ENCODE results near the gene PTH2.
"Not testable (repeated sequence)": the region's sequence is repeated elsewhere in the genome, so short reads cannot be mapped to it uniquely, and the experiment has no call there.

The PTH2 gene

DNA sequence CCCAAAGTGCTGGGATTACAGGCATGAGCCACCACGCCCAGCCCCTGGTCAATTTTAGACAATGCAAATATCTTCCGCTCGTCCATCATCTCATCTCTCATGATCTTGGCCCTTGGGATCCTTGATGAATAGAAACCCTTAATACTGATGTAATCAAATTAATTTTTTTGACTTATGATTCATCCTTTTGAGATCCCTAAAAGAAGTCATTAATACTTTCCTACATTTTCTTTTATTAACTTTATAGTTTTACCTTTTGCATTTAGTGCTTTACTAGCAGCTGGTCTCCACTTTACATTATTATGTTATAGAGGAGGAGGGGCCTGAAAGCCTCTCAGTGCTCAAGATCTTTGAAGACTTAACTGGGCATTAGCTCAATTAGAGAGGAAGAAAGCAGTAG is 42.9 kb downstream of the PTH2 start:
- H3K9me3 ChIP-seq (ENCODE audit: control insufficient read depth, insufficient read depth, low read length) = no peaks in the 10 kb centered on the region
- no peaks in the 10 kb centered on the region for H3K4me1 ChIP-seq (ENCODE audit: insufficient read depth, low read length)
- H3K9ac ChIP-seq (ENCODE audit: low read depth, low read length) = no peak overlapping the region
- no peaks in the 10 kb centered on the region for H3K36me3 ChIP-seq (ENCODE audit: insufficient read depth, low read length)

DNA sequence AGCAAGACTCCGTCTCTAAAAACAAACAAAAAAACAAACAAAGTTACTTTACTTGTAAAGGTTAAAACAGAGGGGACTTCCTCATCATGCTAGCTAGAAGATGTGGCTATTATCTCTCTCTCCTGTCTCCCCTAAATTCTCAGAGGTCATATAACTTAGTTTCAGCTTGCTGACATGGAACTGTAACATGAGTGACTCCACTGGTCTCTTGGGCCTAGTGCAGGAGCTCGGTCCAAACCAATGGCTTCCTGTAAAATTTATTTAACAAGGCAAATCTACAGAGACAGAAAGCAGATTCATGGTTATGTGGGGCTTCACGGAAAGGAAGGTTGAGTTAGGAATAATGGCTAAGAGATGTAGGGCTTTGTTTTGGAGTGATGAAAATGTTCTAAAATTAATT is 44.7 kb downstream of the PTH2 start:
- Histone ChIP-seq H3K36me3 (ENCODE audit: insufficient read depth, low read length) (no peaks in the 10 kb centered on the region), H3K4me1 (ENCODE audit: insufficient read depth, low read length) (no peaks in the 10 kb centered on the region), H3K9me3 (ENCODE audit: control insufficient read depth, insufficient read depth, low read length) (no peaks in the 10 kb centered on the region), H3K9ac (ENCODE audit: low read depth, low read length) (no peak overlapping the region)

DNA sequence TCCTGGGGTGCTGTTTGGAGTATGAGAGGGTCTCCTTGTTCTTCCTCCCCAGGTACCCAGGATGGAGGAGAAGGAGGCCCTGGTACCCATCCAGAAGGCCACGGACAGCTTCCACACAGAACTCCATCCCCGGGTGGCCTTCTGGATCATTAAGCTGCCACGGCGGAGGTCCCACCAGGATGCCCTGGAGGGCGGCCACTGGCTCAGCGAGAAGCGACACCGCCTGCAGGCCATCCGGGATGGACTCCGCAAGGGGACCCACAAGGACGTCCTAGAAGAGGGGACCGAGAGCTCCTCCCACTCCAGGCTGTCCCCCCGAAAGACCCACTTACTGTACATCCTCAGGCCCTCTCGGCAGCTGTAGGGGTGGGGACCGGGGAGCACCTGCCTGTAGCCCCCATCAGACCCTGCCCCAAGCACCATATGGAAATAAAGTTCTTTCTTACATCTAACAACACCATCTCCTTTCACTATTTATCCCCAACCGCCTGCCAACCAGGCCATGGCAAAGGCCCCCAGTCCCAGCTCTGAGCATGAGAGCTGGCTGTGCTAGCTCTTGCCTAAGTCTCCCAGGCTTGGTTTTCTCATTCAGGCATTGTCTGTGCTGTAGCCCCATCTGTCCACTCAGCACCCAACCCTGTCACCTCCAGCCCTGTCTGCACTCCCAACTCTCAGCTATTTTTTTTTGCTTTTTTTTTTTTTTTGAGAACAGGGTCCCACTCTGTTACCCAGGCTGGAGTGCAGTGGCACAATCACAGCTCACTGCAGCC is 48.4 kb downstream of the PTH2 start:
- H3K9me3 ChIP-seq (ENCODE audit: control insufficient read depth, insufficient read depth, low read length) = no peaks in the 10 kb centered on the region
- no peaks in the 10 kb centered on the region for H3K4me1 ChIP-seq (ENCODE audit: insufficient read depth, low read length)
- no peak overlapping the region for H3K9ac ChIP-seq (ENCODE audit: low read depth, low read length)
- H3K36me3 ChIP-seq (ENCODE audit: insufficient read depth, low read length) = no peaks in the 10 kb centered on the region

DNA sequence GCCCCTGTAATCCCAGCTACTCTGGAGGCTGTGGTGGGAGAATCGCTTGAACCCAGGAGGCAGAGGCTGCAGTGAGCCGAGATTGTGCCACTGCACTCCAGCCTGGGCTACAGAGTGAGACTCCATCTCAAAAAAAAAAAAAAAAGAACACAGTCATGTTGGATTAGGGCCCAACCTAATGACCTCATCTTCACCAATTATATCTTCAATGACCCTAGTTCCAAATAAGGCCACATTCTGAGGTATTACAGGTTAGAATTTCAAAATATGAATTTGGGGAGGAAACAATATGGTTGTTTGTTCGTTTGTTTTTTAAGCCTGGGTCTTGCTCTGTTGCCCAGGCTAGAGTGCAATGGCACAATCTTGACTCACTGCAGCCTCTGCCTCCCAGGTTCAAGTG is 50.1 kb downstream of the PTH2 start:
- not testable (repeated sequence) for H3K9ac ChIP-seq (ENCODE audit: low read depth, low read length)

More for the DNA sequence above, 50.1 kb downstream of the PTH2 start:
- not testable (repeated sequence) for H3K4me1 ChIP-seq (ENCODE audit: insufficient read depth, low read length); H3K36me3 ChIP-seq (ENCODE audit: insufficient read depth, low read length)
- H3K9me3 ChIP-seq (ENCODE audit: control insufficient read depth, insufficient read depth, low read length) = peaks cover 14% of the 10 kb centered on the region
